OCI-LY3 (cell line): Measurements from ENCODE around the gene C12orf50.

Experiments
- H2AFZ ChIP-seq: fragments of 200-600, 300-600 bp; shearing (Covaris generic); 2 replicates; pipeline ENCODE4 v1.6.0; 2014; ENCODE audit warnings: antibody characterized with exemption, low read depth, low read length
- H3K27ac ChIP-seq: fragments of 200-600, 300-600 bp; sonication (generic); 2 replicates; pipeline ENCODE4 v1.5.1; 2014; ENCODE audit warnings: mild to moderate bottlenecking, low read length, moderate library complexity, mixed read lengths
- H3K27me3 ChIP-seq: fragments of 200-600, 300-600 bp; sonication (generic); 2 replicates; pipeline ENCODE4 v1.6.1; 2014; ENCODE audit warnings: low read depth, low read length, mixed read lengths
- H3K36me3 ChIP-seq: fragments of 200-600, 300-600 bp; sonication (generic); replicated peaks from 2 replicates; pipeline ENCODE3; 2014; ENCODE audit warnings: low read depth, low read length, mixed read lengths
- H3K4me1 ChIP-seq: fragments of 300-600, 200-600 bp; sonication (generic); 2 replicates; pipeline ENCODE4 v1.6.1; 2014; ENCODE audit warnings: low read length, mixed read lengths
- H3K4me2 ChIP-seq: fragments of 200-600, 300-600 bp; sonication (generic); 2 replicates; pipeline ENCODE4 v1.6.1; 2014; ENCODE audit warnings: low read length, mixed read lengths
- H3K4me3 ChIP-seq: fragments of 300-600, 200-600 bp; sonication (generic); 2 replicates; pipeline ENCODE4 v1.5.1; 2014; ENCODE audit warnings: antibody characterized with exemption, mild to moderate bottlenecking, low read length, moderate library complexity
- H3K79me2 ChIP-seq: fragments of 300-600, 200-600 bp; shearing (Covaris generic); 2 replicates; pipeline ENCODE4 v1.6.1; 2014; ENCODE audit warnings: mild to moderate bottlenecking, low read length, mixed read lengths
- H3K9ac ChIP-seq: fragments of 300-600, 200-600 bp; shearing (Covaris generic); 2 replicates; pipeline ENCODE4 v1.6.0; 2014; ENCODE audit warnings: mild to moderate bottlenecking, low read length, moderate library complexity
- H3K9me3 ChIP-seq: fragments of 200-600, 300-600 bp; shearing (Covaris generic); 2 replicates; pipeline ENCODE4 v1.6.1; 2014; ENCODE audit warnings: low read length, mixed read lengths; ENCODE audit not compliant: insufficient read depth
- H4K20me1 ChIP-seq: fragments of 200-600, 300-600 bp; sonication (generic); 2 replicates; pipeline ENCODE4 v1.6.1; 2016; ENCODE audit warnings: low read length, mixed read lengths; ENCODE audit not compliant: insufficient read depth
- EZH2phosphoT487 ChIP-seq: fragments of 200-600 bp; shearing (Covaris generic); IDR thresholded peaks from 2 replicates; pipeline ENCODE4 v1.6.1; 2018; ENCODE audit warnings: antibody characterized with exemption, mixed run types, low read depth
- TF ChIP-seq, protein P1 (sequence below): fragments of 200-600, 300-600 bp; sonication (generic); IDR thresholded peaks from 2 replicates; pipeline ENCODE4 v1.5.1; 2014; ENCODE audit warnings: antibody characterized with exemption, low read length, low read depth

C12orf50 gene

GRCh38 chr12:87952223-87952622, 77.0 kb downstream of the C12orf50 start:
- no peak for TF ChIP-seq EZH2phosphoT487
- TF ChIP-seq, protein P1, sequence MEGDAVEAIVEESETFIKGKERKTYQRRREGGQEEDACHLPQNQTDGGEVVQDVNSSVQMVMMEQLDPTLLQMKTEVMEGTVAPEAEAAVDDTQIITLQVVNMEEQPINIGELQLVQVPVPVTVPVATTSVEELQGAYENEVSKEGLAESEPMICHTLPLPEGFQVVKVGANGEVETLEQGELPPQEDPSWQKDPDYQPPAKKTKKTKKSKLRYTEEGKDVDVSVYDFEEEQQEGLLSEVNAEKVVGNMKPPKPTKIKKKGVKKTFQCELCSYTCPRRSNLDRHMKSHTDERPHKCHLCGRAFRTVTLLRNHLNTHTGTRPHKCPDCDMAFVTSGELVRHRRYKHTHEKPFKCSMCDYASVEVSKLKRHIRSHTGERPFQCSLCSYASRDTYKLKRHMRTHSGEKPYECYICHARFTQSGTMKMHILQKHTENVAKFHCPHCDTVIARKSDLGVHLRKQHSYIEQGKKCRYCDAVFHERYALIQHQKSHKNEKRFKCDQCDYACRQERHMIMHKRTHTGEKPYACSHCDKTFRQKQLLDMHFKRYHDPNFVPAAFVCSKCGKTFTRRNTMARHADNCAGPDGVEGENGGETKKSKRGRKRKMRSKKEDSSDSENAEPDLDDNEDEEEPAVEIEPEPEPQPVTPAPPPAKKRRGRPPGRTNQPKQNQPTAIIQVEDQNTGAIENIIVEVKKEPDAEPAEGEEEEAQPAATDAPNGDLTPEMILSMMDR, result no peak
- Histone ChIP-seq H2AFZ (no peak overlapping the region), H4K20me1 (no peaks in the 10 kb centered on the region)

GRCh38 chr12:87943762-87944161, 85.4 kb downstream of the C12orf50 start:
- H3K27me3 ChIP-seq, result no peaks in the 10 kb centered on the region
- no peaks in the 10 kb centered on the region for H3K9me3 ChIP-seq
- no peak overlapping the region for H3K27ac ChIP-seq
- H2AFZ ChIP-seq, result no peak overlapping the region
- H3K79me2 ChIP-seq, result no peaks in the 10 kb centered on the region
- H3K4me1 ChIP-seq, result no peaks in the 10 kb centered on the region
- H3K4me3 ChIP-seq, result no peak overlapping the region
- H4K20me1 ChIP-seq, result no peaks in the 10 kb centered on the region
- H3K9ac ChIP-seq, result no peak overlapping the region
- no peaks in the 10 kb centered on the region for H3K36me3 ChIP-seq
- no peak for TF ChIP-seq EZH2phosphoT487
- TF ChIP-seq, protein P1, result no peak
- no peak overlapping the region for H3K4me2 ChIP-seq

More at GRCh38 chr12:87952223-87952622, 77.0 kb downstream of the C12orf50 start:
- no peaks in the 10 kb centered on the region for H3K4me1 ChIP-seq
- no peak overlapping the region for H3K4me3 ChIP-seq
- H3K36me3 ChIP-seq, result no peaks in the 10 kb centered on the region
- H3K79me2 ChIP-seq, result no peaks in the 10 kb centered on the region
- no peaks in the 10 kb centered on the region for H3K9me3 ChIP-seq
- no peak overlapping the region for H3K27ac ChIP-seq
- no peak overlapping the region for H3K9ac ChIP-seq
- no peak overlapping the region for H3K4me2 ChIP-seq
- no peaks in the 10 kb centered on the region for H3K27me3 ChIP-seq

DNA sequence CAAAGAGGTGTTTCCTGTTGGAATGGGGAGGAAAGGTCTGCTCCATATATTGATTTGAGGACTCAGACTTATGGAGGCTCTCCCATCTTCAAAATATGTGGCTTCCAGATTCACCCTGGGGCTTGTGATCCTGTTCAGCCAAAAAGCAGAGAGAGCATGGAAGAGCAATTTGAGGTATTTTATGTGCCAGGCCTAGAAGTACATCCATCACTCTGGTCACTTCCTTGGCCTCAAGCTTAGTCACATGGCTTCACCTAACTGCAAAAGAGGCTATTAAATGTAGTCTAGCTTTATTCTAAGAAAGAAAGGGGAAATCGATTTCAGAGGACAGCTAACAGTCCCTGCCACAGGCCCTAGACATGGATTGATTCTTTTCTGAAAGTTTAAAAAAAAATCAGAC, 86.2 kb downstream of the C12orf50 start:
- Histone ChIP-seq H3K79me2 (no peaks in the 10 kb centered on the region), H4K20me1 (no peaks in the 10 kb centered on the region), H3K9me3 (no peaks in the 10 kb centered on the region), H2AFZ (no peak overlapping the region), H3K9ac (no peak overlapping the region), H3K4me2 (no peak overlapping the region), H3K36me3 (no peaks in the 10 kb centered on the region), H3K4me1 (no peaks in the 10 kb centered on the region), H3K4me3 (no peak overlapping the region), H3K27ac (no peak overlapping the region), H3K27me3 (no peaks in the 10 kb centered on the region)
- no peak for TF ChIP-seq EZH2phosphoT487
- TF ChIP-seq, protein P1, result no peak

DNA sequence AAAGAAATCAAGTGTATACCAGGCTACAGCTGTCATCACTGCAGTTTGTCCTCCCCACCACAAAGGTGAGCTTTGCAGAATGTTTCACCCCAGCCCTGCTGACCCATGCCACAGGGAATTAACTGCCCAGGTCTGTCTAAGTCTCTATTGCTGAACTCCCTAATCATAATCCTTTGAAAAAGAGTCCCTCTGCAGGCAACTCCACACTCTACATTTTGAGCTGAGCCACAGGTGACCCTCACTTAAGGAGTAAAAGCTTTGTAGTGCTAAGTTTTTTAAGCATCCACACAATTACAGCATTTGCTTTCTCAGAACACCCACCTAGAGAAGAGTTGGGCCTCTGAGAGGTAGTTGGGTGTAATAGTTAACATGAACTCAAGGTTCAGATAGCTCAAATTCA, 90.0 kb downstream of the C12orf50 start:
- no peak overlapping the region for H2AFZ ChIP-seq
- no peak overlapping the region for H3K4me3 ChIP-seq
- H4K20me1 ChIP-seq, result no peaks in the 10 kb centered on the region
- H3K36me3 ChIP-seq, result no peaks in the 10 kb centered on the region
- 0 out of 2 replicates have a peak, but pooled peaks cover 3% of the 10 kb centered on the region for H3K9me3 ChIP-seq
- H3K27me3 ChIP-seq, result no peaks in the 10 kb centered on the region
- H3K4me2 ChIP-seq, result no peak overlapping the region
- H3K4me1 ChIP-seq, result no peaks in the 10 kb centered on the region
- H3K79me2 ChIP-seq, result no peaks in the 10 kb centered on the region
- no peak overlapping the region for H3K27ac ChIP-seq
- TF ChIP-seq, protein P1, result no peak
- TF ChIP-seq EZH2phosphoT487, result no peak
- H3K9ac ChIP-seq, result no peak overlapping the region
